ENCODE results near the gene GRK5.

- TF ChIP-seq EZH2phosphoT487 (IDR thresholded peaks at IDR 0.05; ENCODE audit: borderline replicate concordance, low read length) (no peak), CTCF (IDR thresholded peaks at IDR 0.05; ENCODE audit: low read depth, low read length, poor library complexity, severe bottlenecking) (no peak)
Observed at GRCh38 chr10:119428789-119429188, 221.4 kb downstream of the GRK5 start.
